Measurements from ENCODE around the gene CHCHD2. TPM values are rescaled to one million over a fixed set of nuclear protein-coding genes. Genes with fewer than 3 reads are reported as not detected.

Gene CHCHD2
- total and polyA plus RNA-seq, 4 donors: 179 to 617 (median 288) TPM

Small RNA genes lying within 50 kb of the gene (small RNA-seq; reads per million reads assigned to genes)
- gene SNORA15 (ENCODE audit: low replicate concordance) (not detected), gene SNORA22B (ENCODE audit: low replicate concordance) (not detected)

Other genes starting within 250 kb of the CHCHD2 start
- gene SEPTIN14, start 243.7 kb downstream of the CHCHD2 start, total RNA-seq: not detected
- gene SEPTIN14, start 243.7 kb downstream of the CHCHD2 start, polyA plus RNA-seq: not detected
- gene ZNF713, start 219.0 kb downstream of the CHCHD2 start, total RNA-seq: 10 to 100 TPM in 1 of 2 donors, 1 to 10 TPM in 1; 3.5 to 14.9 TPM
- gene ZNF713, start 219.0 kb downstream of the CHCHD2 start, polyA plus RNA-seq: 1 to 10 TPM; 1.0 to 1.8 TPM
- gene MRPS17, start 154.6 kb downstream of the CHCHD2 start, total RNA-seq: 10 to 100 TPM in 1 of 2 donors, 1 to 10 TPM in 1; 6.4 to 12.7 TPM
- 10 to 100 TPM; 12.4 to 14.8 TPM for gene MRPS17, start 154.6 kb downstream of the CHCHD2 start, polyA plus RNA-seq
- gene NIPSNAP2, start 141.9 kb downstream of the CHCHD2 start, total RNA-seq: 10 to 100 TPM; 60.1 to 65.2 TPM
- 10 to 100 TPM; 37.2 to 42.1 TPM for gene NIPSNAP2, start 141.9 kb downstream of the CHCHD2 start, polyA plus RNA-seq
- gene PSPH, start 55.0 kb downstream of the CHCHD2 start, total RNA-seq: 10 to 100 TPM; 16.9 to 18.5 TPM
- 1 to 10 TPM; 5.9 to 7.8 TPM for gene PSPH, start 55.0 kb downstream of the CHCHD2 start, polyA plus RNA-seq
- gene CCT6A, start 54.7 kb downstream of the CHCHD2 start, total RNA-seq: 10 to 100 TPM; 88.1 to 92.9 TPM
- gene CCT6A, start 54.7 kb downstream of the CHCHD2 start, polyA plus RNA-seq: 100 to 1,000 TPM; 115 to 196 TPM
- gene SUMF2, start 42.2 kb downstream of the CHCHD2 start, total RNA-seq: 100 to 1,000 TPM; 115 to 141 TPM
- gene SUMF2, start 42.2 kb downstream of the CHCHD2 start, polyA plus RNA-seq: 100 to 1,000 TPM in 1 of 2 donors, 10 to 100 TPM in 1; 92.1 to 147 TPM
- gene PHKG1, start 13.5 kb downstream of the CHCHD2 start, total RNA-seq: 1 to 10 TPM; 1.6 to 1.8 TPM
- gene PHKG1, start 13.5 kb downstream of the CHCHD2 start, polyA plus RNA-seq: 1 to 10 TPM in 1 of 2 donors, under 1 TPM in 1; 0.71 to 1.0 TPM
- 1 to 10 TPM in 1 of 2 donors, under 1 TPM in 1; 0.88 to 3.0 TPM for gene NUPR2, start 9.9 kb upstream of the CHCHD2 start, total RNA-seq
- gene NUPR2, start 9.9 kb upstream of the CHCHD2 start, polyA plus RNA-seq: 1 to 10 TPM; 1.6 to 2.2 TPM